Peyer's patch (tissue), 4 donors: ENCODE measurements around the gene MYBBP1A. TPM values are rescaled to one million over a fixed set of nuclear protein-coding genes. Genes with fewer than 3 reads are reported as not detected.
A peak's percentile ranks its signal among the peaks of the same experiment; 100 is the strongest.

Experiments used
- DNase-seq, 3 donors: peaks; one replicate each; pipeline ENCODE4 v3.0.0-alpha.2; 2017 to 2019
- H3K27ac ChIP-seq, 4 donors: fragments of 200-600 bp; sonication (generic); one replicate each; pipeline ENCODE4 v1.5.1; 2016 to 2019
- H3K27me3 ChIP-seq, 2 donors: fragments of 200-600 bp; sonication (generic); one replicate each; pipeline ENCODE4 v1.5.1; 2019
- H3K36me3 ChIP-seq, 3 donors: fragments of 200-600 bp; sonication (generic); one replicate each; pipeline ENCODE4 v1.5.1; 2016 to 2019
- H3K4me1 ChIP-seq, 4 donors: fragments of 200-600 bp; sonication (generic); one replicate each; pipeline ENCODE4 v1.5.1; 2016 to 2019
- H3K4me3 ChIP-seq, 4 donors: fragments of 200-600 bp; sonication (generic); 1 replicate in 3 of 4; 2 replicates in 1 of 4; pipeline ENCODE4 v1.5.1; 2016 to 2019; ENCODE audit warnings: mild to moderate bottlenecking in 1 of 4
- H3K9me3 ChIP-seq, 4 donors: fragments of 200-600 bp; sonication (generic); one replicate each; pipeline ENCODE4 v1.5.1; 2016 to 2019; ENCODE audit warnings: mild to moderate bottlenecking in 1 of 4
- POLR2A ChIP-seq, 2 donors: fragments of 450-650 bp; IDR thresholded peaks; one replicate each; pipeline ENCODE4 v1.5.1; 2017; ENCODE audit warnings: antibody characterized with exemption in 2 of 2, mild to moderate bottlenecking in 2 of 2, moderate library complexity in 2 of 2
- total RNA-seq, 4 donors: library from RNA; depleted of rRNA; stranded (reverse); fragments of >200 nt; gene quantifications; one replicate each; pipeline ENCODE4 v1.1.0, GENCODE V29; 2016
- TF ChIP-seq, protein P1 (sequence below), 6 experiments: fragments of 450-650 bp in 4 of 6; fragments of 200-600 bp in 2 of 6; sonication (generic) in 1 of 6; IDR thresholded peaks; one replicate each; pipeline ENCODE4 v1.5.1; 2017 to 2019; ENCODE audit warnings: antibody characterized with exemption in 6 of 6, mild to moderate bottlenecking in 3 of 6, moderate library complexity in 1 of 6

MYBBP1A gene
- total RNA-seq, 4 donors from 2014 or later: 27.1 to 244 (median 91.2) TPM

DNA sequence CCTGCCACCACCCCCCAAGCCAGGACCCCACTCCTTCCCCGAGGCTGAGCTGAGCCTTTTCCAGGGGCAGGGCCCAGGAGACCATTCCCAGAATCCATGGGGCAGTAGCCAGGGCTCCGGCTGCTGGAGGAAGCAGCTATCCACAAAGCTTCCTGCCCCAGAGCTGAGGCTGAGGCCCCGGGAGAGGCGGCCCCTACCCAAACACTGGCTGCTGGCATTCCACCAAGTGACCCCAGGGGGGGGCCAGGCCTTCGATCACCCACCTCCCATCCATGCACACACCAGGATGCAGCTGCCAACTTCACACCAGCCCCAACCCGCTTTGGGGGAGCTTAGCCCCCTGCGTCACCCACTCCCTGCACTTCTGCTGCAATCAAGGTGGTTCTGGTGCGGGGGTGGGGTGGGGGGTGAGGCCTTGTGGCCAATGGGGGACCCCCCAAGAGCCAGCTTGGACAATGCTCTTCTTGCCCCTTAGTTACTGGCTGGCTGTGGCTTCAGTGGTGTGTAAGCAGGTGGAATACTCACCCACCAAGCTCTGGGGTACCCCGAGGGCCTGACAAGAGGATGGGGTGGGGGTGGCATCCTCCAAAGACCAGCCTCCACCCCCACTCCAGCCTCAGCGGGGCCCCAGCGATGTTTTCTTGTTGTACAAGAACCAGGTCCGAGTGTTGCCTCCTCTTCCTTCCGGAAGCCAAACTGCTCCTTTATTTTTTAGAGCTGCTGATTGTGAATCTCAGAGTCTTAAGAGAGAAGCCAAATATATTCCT is 16.8 kb downstream of the MYBBP1A start:
- Histone ChIP-seq H3K27me3 (no peaks in the 10 kb centered on the region), H3K27ac (peak overlapping the region in 2 of 4 donors; percentile 49 to 57), H3K4me3 (no peak overlapping the region), H3K4me1 (peaks cover 0 to 56% (median 9%) of the 10 kb centered on the region in 4 donors), H3K36me3 (peaks cover 0 to 47% (median 0%) of the 10 kb centered on the region in 3 donors), H3K9me3 (no peaks in the 10 kb centered on the region)
- no peak for TF ChIP-seq POLR2A (IDR thresholded peaks at IDR 0.05)
- TF ChIP-seq, protein P1, sequence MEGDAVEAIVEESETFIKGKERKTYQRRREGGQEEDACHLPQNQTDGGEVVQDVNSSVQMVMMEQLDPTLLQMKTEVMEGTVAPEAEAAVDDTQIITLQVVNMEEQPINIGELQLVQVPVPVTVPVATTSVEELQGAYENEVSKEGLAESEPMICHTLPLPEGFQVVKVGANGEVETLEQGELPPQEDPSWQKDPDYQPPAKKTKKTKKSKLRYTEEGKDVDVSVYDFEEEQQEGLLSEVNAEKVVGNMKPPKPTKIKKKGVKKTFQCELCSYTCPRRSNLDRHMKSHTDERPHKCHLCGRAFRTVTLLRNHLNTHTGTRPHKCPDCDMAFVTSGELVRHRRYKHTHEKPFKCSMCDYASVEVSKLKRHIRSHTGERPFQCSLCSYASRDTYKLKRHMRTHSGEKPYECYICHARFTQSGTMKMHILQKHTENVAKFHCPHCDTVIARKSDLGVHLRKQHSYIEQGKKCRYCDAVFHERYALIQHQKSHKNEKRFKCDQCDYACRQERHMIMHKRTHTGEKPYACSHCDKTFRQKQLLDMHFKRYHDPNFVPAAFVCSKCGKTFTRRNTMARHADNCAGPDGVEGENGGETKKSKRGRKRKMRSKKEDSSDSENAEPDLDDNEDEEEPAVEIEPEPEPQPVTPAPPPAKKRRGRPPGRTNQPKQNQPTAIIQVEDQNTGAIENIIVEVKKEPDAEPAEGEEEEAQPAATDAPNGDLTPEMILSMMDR (IDR thresholded peaks at IDR 0.05): no peak
- no peak for DNase-seq

DNA sequence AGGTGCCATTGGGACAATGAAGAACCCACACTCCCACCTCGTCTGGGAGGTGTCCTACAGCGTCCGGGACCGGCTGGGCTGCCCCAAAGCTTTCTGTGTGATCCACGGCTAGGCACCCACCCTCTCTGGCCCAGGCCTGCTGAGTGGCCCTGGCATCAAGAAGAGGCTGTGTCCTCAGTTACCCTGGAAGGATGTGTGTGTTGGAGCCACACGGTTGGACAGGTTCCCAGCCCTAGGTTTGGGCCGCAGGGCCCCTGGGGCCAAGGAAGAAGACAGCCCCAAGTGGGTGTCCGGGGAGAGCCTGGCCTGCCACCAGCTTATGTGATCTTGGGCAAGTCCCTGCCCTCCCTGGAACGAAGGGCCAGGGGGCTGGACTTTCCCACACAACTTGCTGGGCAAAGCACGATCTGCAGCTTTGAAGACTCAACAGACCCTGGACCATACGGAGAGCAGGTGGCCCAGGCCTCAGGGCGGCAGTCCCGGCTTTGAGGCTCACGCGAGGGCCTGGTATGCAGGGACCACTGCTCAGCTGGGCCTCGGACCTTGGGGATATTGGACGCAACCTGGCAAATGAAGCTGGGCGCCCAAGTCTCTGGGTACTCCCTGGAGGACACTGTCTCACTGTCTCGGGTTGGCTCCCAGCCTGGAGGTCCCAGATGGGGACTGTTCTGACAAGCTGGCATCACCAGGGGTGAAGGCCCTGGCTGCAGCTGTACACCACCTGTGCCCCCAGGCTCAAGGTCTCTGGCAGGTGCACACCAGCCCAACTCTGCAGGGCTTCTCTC is 17.5 kb downstream of the MYBBP1A start:
- Histone ChIP-seq H3K36me3 (peaks cover 0 to 40% (median 0%) of the 10 kb centered on the region in 3 donors), H3K27ac (peak overlapping the region in 3 of 4 donors; percentile 5 to 57 (median 49)), H3K4me3 (no peak overlapping the region), H3K9me3 (no peaks in the 10 kb centered on the region), H3K4me1 (peaks cover 0 to 59% (median 9%) of the 10 kb centered on the region in 4 donors), H3K27me3 (no peaks in the 10 kb centered on the region)
- TF ChIP-seq, protein P1 (IDR thresholded peaks at IDR 0.05): no peak
- TF ChIP-seq POLR2A (IDR thresholded peaks at IDR 0.05): no peak
- DNase-seq: no peak

DNA sequence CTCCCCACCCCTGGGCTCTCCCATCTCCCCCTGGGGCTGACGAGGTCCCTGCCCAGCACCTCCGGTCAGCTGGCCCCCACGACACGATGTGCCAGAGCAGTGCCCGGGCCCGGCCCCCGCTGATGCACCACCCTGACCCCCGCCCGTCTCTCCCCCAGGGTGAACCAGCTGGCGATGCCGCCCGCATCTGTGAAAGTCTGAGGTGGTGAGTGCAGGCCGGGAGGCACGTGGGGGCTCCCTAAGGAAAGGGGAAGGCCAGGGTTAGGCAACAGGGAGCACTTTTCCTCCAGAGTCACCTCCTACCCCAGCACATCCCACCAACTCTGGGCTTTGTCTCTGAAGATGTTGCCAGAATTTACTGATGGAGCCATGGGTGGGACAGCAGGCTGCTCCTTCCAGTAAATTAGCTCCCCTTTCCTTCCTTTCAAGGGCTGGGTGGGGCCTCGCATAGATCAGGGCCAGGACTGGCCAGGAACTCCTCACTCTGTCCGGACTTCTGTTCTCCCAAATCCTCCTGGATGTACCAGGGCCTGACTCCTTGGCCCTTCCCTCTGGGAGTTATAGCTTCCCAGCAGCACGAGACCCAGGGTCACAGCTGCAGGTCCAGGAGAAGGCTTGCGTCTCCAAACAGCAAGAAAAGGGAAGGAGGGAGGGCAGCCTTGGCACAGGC is 18.3 kb downstream of the MYBBP1A start:
- Histone ChIP-seq H3K27ac (peak overlapping the region; percentile 43 to 61 (median 58)), H3K36me3 (peaks cover 0 to 32% (median 0%) of the 10 kb centered on the region in 3 donors), H3K9me3 (no peaks in the 10 kb centered on the region), H3K4me1 (peaks cover 0 to 59% (median 9%) of the 10 kb centered on the region in 4 donors), H3K4me3 (no peak overlapping the region), H3K27me3 (no peaks in the 10 kb centered on the region)
- DNase-seq: no peak
- no peak for TF ChIP-seq POLR2A (IDR thresholded peaks at IDR 0.05)

DNA sequence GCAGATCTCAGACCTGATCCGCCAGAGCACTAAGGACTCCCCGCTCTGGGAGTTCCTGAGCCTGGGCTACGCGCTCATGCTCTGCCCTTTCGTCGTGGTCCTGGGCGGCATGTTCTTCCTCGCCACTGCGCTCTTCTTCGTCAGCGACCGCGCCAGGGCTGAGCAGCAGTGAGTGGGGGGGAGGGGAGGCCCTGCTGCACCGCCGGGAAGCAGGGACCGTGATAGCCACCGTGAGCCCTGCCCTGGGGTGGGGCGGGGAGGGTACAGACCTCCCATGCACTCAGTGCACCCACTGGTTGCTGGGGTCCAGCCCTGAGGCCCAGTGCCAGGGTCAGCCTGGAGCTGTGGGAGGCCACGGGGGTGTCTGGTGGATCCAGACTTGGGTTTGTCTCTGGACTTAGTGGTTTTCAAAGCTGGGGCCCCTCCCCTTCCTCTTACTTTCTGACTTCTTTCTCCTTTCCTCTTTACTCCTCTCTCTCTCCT is 18.9 kb downstream of the MYBBP1A start:
- H3K4me3 ChIP-seq: peak overlapping the region in 1 of 4 donors; percentile 1

DNA sequence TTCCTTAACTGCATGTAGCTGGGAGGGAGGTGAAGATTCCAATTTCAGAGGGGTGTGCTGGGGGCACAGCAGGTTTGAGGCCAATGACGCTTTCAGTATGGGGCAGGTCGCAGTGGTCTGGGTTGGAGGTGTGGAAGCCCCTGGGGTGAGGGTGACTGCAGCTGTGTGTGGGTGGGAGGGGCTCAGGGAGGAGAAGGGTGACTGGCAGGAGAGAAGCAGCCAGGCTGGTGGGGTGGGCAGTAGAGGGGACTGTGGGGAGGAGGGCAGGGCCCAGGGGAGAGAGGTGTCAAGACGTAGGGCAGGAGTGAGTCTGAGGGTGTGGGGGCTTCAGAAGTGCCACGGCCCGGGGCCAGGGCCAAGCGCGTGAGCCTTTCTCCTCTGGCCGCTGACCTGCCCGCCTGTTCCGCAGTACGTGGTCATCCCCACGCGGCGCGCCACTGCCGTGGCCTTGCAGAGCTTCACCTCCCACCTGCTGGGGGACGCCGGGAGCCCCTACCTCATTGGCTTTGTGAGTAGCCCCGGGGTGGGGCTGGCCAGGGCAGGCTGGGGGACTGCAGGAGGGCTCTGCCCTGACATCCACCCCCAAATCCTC is 19.4 kb downstream of the MYBBP1A start:
- no peak for TF ChIP-seq POLR2A (IDR thresholded peaks at IDR 0.05)
- TF ChIP-seq, protein P1 (IDR thresholded peaks at IDR 0.05): no peak
- no peak for DNase-seq
- no peaks in the 10 kb centered on the region for H3K9me3 ChIP-seq
- peak overlapping the region in 3 of 4 donors; percentile 57 to 61 (median 60) for H3K27ac ChIP-seq
- peak overlapping the region in 1 of 4 donors; percentile 1 for H3K4me3 ChIP-seq
- peaks cover 0 to 50% (median 7%) of the 10 kb centered on the region in 4 donors for H3K4me1 ChIP-seq
- peaks cover 0 to 23% (median 0%) of the 10 kb centered on the region in 3 donors for H3K36me3 ChIP-seq
- H3K27me3 ChIP-seq: no peaks in the 10 kb centered on the region

More for the DNA sequence above, 18.9 kb downstream of the MYBBP1A start:
- no peak for DNase-seq
- H3K27ac ChIP-seq: peak overlapping the region; percentile 43 to 61 (median 58)
- peaks cover 0 to 55% (median 9%) of the 10 kb centered on the region in 4 donors for H3K4me1 ChIP-seq
- no peaks in the 10 kb centered on the region for H3K27me3 ChIP-seq
- H3K36me3 ChIP-seq: peaks cover 0 to 26% (median 0%) of the 10 kb centered on the region in 3 donors
- TF ChIP-seq, protein P1 (IDR thresholded peaks at IDR 0.05): no peak
- TF ChIP-seq POLR2A (IDR thresholded peaks at IDR 0.05): no peak
- H3K9me3 ChIP-seq: no peaks in the 10 kb centered on the region
